NB4 (cell line): ENCODE data around the gene BAG5.
A peak's percentile ranks its signal among the peaks of the same experiment; 100 is the strongest.
"Not testable (repeated sequence)": the region's sequence is repeated elsewhere in the genome, so short reads cannot be mapped to it uniquely, and the experiment has no call there.

Experiments used
- DNase-seq: peaks from one replicate; pipeline ENCODE4 v3.0.0; 2010; ENCODE audit warnings: low read depth
- H3K4me3 ChIP-seq: one replicate; pipeline ENCODE4 v1.5.1; 2011; ENCODE audit warnings: mild to moderate bottlenecking, low read depth, low read length, moderate library complexity
- CTCF ChIP-seq: IDR thresholded peaks from one replicate; pipeline ENCODE4 v1.5.1; 2012; ENCODE audit warnings: low read depth, low read length
- MAX ChIP-seq: IDR thresholded peaks from 2 replicates; pipeline ENCODE4 v1.6.1; 2011; ENCODE audit warnings: low read depth, low read length
- MYC ChIP-seq: IDR thresholded peaks from 2 replicates; pipeline ENCODE4 v1.6.1; 2011; ENCODE audit warnings: low read depth, low read length
- POLR2A ChIP-seq: IDR thresholded peaks from 2 replicates; pipeline ENCODE4 v1.6.1; 2011; ENCODE audit warnings: mild to moderate bottlenecking; ENCODE audit not compliant: insufficient read length; ENCODE audit errors: extremely low read depth

The BAG5 gene

GRCh38 chr14:103526247-103526913 is 36.1 kb downstream of the BAG5 start:
- no peak for TF ChIP-seq CTCF
- TF ChIP-seq MAX: no peak
- no peak for TF ChIP-seq MYC
- TF ChIP-seq POLR2A: no peak
- no peak overlapping the region for H3K4me3 ChIP-seq
- peak; percentile 49 for DNase-seq

- H3K4me3 ChIP-seq, DNase-seq: not testable (repeated sequence)
Observed at GRCh38 chr14:103525430-103526246, 36.8 kb downstream of the BAG5 start.

- no peak for DNase-seq
- no peak for TF ChIP-seq MAX
- TF ChIP-seq POLR2A: no peak
- peak; percentile 20 for TF ChIP-seq CTCF
- no peak overlapping the region for H3K4me3 ChIP-seq
Observed at GRCh38 chr14:103524002-103524935, 38.2 kb downstream of the BAG5 start.

GRCh38 chr14:103523575-103523954 is 38.9 kb downstream of the BAG5 start:
- no peak for DNase-seq
- no peak overlapping the region for H3K4me3 ChIP-seq

GRCh38 chr14:103522649-103523574 is 39.5 kb downstream of the BAG5 start, which contains the start of gene CKB:
CKB (minus strand) TSS chr14:103522830; CDS start chr14:103522493, 337 bp downstream.
- no peak within 1 kb of the TSS for H3K4me3 ChIP-seq
- TF ChIP-seq POLR2A: no peak
- no peak for TF ChIP-seq CTCF
- TF ChIP-seq MYC: no peak
- no peak for TF ChIP-seq MAX
- DNase-seq: no peak

More at GRCh38 chr14:103523575-103523954, 38.9 kb downstream of the BAG5 start:
- no peak for TF ChIP-seq CTCF
- TF ChIP-seq MAX: no peak
- no peak for TF ChIP-seq MYC
- no peak for TF ChIP-seq POLR2A
